HCT116 (cell line): ENCODE results near the gene KHDRBS2. TPM values are rescaled to one million over a fixed set of nuclear protein-coding genes. Genes with fewer than 3 reads are reported as not detected.
A peak's percentile ranks its signal among the peaks of the same experiment; 100 is the strongest.

Experiments used
- ATAC-seq: fragments of 200-7000 bp; cut with Tn5 transposase; 2 replicates; pipeline ENCODE4 v1.9.1; 2020; ENCODE audit warnings: mild to moderate bottlenecking, moderate library complexity
- Bru-seq: library from RNA; stranded (reverse); fragments of 400-500 nt; gene quantifications from one replicate; lab custom pipeline; 2021; lab: Mats Ljungman, UMichigan
- BruChase-seq, 2 experiments: library from RNA; stranded (reverse); fragments of 400-500 nt; gene quantifications; one replicate each; lab custom pipeline; 2021; lab: Mats Ljungman, UMichigan
- BruUV-seq: library from RNA; stranded (reverse); fragments of 400-500 nt; replicated peaks from 2 replicates; lab custom pipeline; 2021; lab: Mats Ljungman, UMichigan
- CTCF ChIA-PET: fragments of 300-600 bp; sonication (Branson Sonifier 250); formaldehyde crosslinking; loops from one replicate; lab custom pipeline; 2021; ENCODE audit warnings: antibody characterized with exemption; lab: Charles Lee
- POLR2A ChIA-PET: fragments of 300-600, 350-600 bp; sonication (Branson Sonifier 250); formaldehyde crosslinking; loops from one replicate; lab custom pipeline; 2021; ENCODE audit warnings: antibody characterized with exemption; lab: Charles Lee
- RAD21 ChIA-PET, 2 experiments: fragments of 300-600 bp; sonication (Branson Sonifier 250); formaldehyde crosslinking; loops; one replicate each; lab custom pipeline; 2023; ENCODE audit warnings: low total read pairs in 2 of 2; ENCODE audit not compliant: uncharacterized antibody in 2 of 2, unreplicated experiment in 2 of 2, low non-redundant PET in 1 of 2; lab: Charles Lee
- DNase-seq: peaks from one replicate; pipeline ENCODE4 v3.0.0-alpha.2; 2010; ENCODE audit warnings: low read depth, low spot score
- H2AFZ ChIP-seq: fragments of 200-600 bp; shearing (Covaris generic), sonication (generic); 2 replicates; pipeline ENCODE4 v1.6.1; 2017; ENCODE audit warnings: low read depth, mixed run types, mixed read lengths, antibody characterized with exemption, low read length; ENCODE audit not compliant: poor library complexity, severe bottlenecking
- H3K27ac ChIP-seq: 2 replicates; pipeline ENCODE4 v1.5.1; 2012; ENCODE audit warnings: low read depth, low read length
- H3K27me3 ChIP-seq: fragments of 200-600 bp; sonication (generic); 2 replicates; pipeline ENCODE4 v1.6.1; 2016; ENCODE audit warnings: mixed run types, low read length, mixed read lengths; ENCODE audit not compliant: insufficient read depth
- H3K36me3 ChIP-seq, 2 experiments: fragments of 200-500 bp in 1 of 2; fragments of 200-600 bp in 1 of 2; sonication (Bioruptor generic) in 1 of 2; sonication (generic) in 1 of 2; 2 replicates each; pipeline versions ENCODE4 v1.5.1 to v1.6.1; 2014 to 2016; ENCODE audit warnings: low read length in 2 of 2, inconsistent platforms in 1 of 2, mixed read lengths in 1 of 2, mixed run types in 1 of 2; ENCODE audit not compliant: insufficient read depth in 2 of 2, control insufficient read depth in 1 of 2
- H3K4me1 ChIP-seq, 2 experiments: fragments of 200-600 bp in 1 of 2; sonication (generic) in 1 of 2; 2 replicates each; pipeline versions ENCODE4 v1.5.1 to v1.6.1; 2012 to 2017; ENCODE audit warnings: low read length in 2 of 2, inconsistent platforms in 1 of 2, mild to moderate bottlenecking in 1 of 2, mixed read lengths in 1 of 2, mixed run types in 1 of 2, moderate library complexity in 1 of 2; ENCODE audit not compliant: insufficient read depth in 2 of 2, control insufficient read depth in 1 of 2
- H3K4me2 ChIP-seq: fragments of 200-600 bp; sonication (generic); 2 replicates; pipeline ENCODE4 v1.6.1; 2017; ENCODE audit warnings: mixed run types, low read length, mixed read lengths
- H3K4me3 ChIP-seq, 2 experiments: fragments of 200-600 bp in 1 of 2; sonication (generic) in 1 of 2; replicated peaks in 1 of 2; 2 replicates each; pipeline ENCODE4 v1.5.1; 2011 to 2016; ENCODE audit warnings: low read length in 2 of 2, control low read depth in 1 of 2, low read depth in 1 of 2, mild to moderate bottlenecking in 1 of 2, mixed read lengths in 1 of 2, mixed run types in 1 of 2
- H3K79me2 ChIP-seq: fragments of 200-600 bp; sonication (generic); 2 replicates; pipeline ENCODE4 v1.6.1; 2017; ENCODE audit warnings: mild to moderate bottlenecking, mixed run types, low read length, moderate library complexity, mixed read lengths; ENCODE audit not compliant: insufficient read depth
- H3K9ac ChIP-seq: fragments of 200-600 bp; sonication (generic); 2 replicates; pipeline ENCODE4 v1.6.1; 2016; ENCODE audit warnings: low read length, mixed read lengths
- H3K9me2 ChIP-seq: fragments of 200-600 bp; sonication (generic), shearing (Covaris generic); 2 replicates; pipeline ENCODE4 v1.6.1; 2017; ENCODE audit warnings: mixed run types, mild to moderate bottlenecking, moderate library complexity; ENCODE audit not compliant: insufficient read depth
- H3K9me3 ChIP-seq, 2 experiments: fragments of 200-500 bp in 1 of 2; fragments of 200-600 bp in 1 of 2; sonication (Bioruptor generic) in 1 of 2; sonication (generic) in 1 of 2; 2 replicates each; pipeline ENCODE4 v1.6.1; 2014 to 2017; ENCODE audit warnings: low read length in 2 of 2, mixed read lengths in 2 of 2, inconsistent platforms in 1 of 2, low read depth in 1 of 2, mild to moderate bottlenecking in 1 of 2, mixed run types in 1 of 2, moderate library complexity in 1 of 2; ENCODE audit not compliant: control insufficient read depth in 1 of 2, insufficient read depth in 1 of 2
- H4K20me1 ChIP-seq: fragments of 200-600 bp; sonication (generic), shearing (Covaris generic); 2 replicates; pipeline ENCODE4 v1.6.1; 2017; ENCODE audit warnings: mixed run types, mild to moderate bottlenecking, moderate library complexity; ENCODE audit not compliant: insufficient read depth
- EGR1 ChIP-seq: IDR thresholded peaks from 2 replicates; pipeline ENCODE4 v1.6.1; 2012; ENCODE audit warnings: low read depth
- EZH2phosphoT487 ChIP-seq: fragments of 200-600 bp; IDR thresholded peaks from 2 replicates; pipeline ENCODE4 v1.6.1; 2018; ENCODE audit warnings: antibody characterized with exemption, borderline replicate concordance
- FOSL1 ChIP-seq: IDR thresholded peaks from 2 replicates; pipeline ENCODE4 v1.6.1; 2012; ENCODE audit warnings: low read depth
- JUND ChIP-seq: IDR thresholded peaks from 2 replicates; pipeline ENCODE4 v1.6.1; 2012
- POLR2AphosphoS5 ChIP-seq: IDR thresholded peaks from 2 replicates; pipeline ENCODE4 v1.6.1; 2011; ENCODE audit warnings: mild to moderate bottlenecking, low read depth, low read length, moderate library complexity
- RAD21 ChIP-seq: IDR thresholded peaks from 2 replicates; pipeline ENCODE4 v1.6.1; 2012; ENCODE audit warnings: low read depth, mild to moderate bottlenecking
- SIN3A ChIP-seq: IDR thresholded peaks from 2 replicates; pipeline ENCODE4 v1.6.1; 2012; ENCODE audit warnings: low read depth
- SP1 ChIP-seq: IDR thresholded peaks from 2 replicates; pipeline ENCODE4 v1.6.1; 2012; ENCODE audit warnings: low read depth
- TCF7L2 ChIP-seq: IDR thresholded peaks from 2 replicates; pipeline ENCODE4 v1.7.0; 2011; ENCODE audit warnings: borderline replicate concordance, inconsistent platforms; ENCODE audit not compliant: insufficient read depth, insufficient read length; ENCODE audit errors: extremely low read depth
- YY1 ChIP-seq: IDR thresholded peaks from 2 replicates; pipeline ENCODE4 v1.6.1; 2011; ENCODE audit warnings: low read length, low read depth, moderate library complexity, mild to moderate bottlenecking; ENCODE audit not compliant: insufficient replicate concordance; ENCODE audit errors: extremely low read depth
- ZFX ChIP-seq: fragments of 450-650 bp; IDR thresholded peaks from 2 replicates; pipeline ENCODE4 v1.6.1; 2017
- ZNF274 ChIP-seq: fragments of 200-500 bp; sonication (Bioruptor generic); IDR thresholded peaks from 2 replicates; pipeline ENCODE4 v1.6.1; 2014; ENCODE audit warnings: mild to moderate bottlenecking, low read depth, low read length, inconsistent platforms
- intact Hi-C: fragments of 100-400 bp; cut with micrococcal nuclease; formaldehyde crosslinking; loops from 2 replicates; pipeline ENCODE4 v1.10.0; 2022
- long read RNA-seq: library from polyadenylated mRNA; unstranded; transcript quantifications from one replicate; pipeline ENCODE4 v2.0.0, GENCODE V29; 2021; ENCODE audit not compliant: unreplicated experiment
- polyA plus RNA-seq: library from polyadenylated mRNA; unstranded; fragments of >200 nt; gene quantifications from 2 replicates; pipeline ENCODE4 v1.2.1, GENCODE V29; 2012; ENCODE audit warnings: missing spikeins
- total RNA-seq: library from RNA; stranded (reverse); gene quantifications from one replicate; pipeline ENCODE4 v1.2.1, GENCODE V29; 2021; ENCODE audit not compliant: unreplicated experiment
- TF ChIP-seq, protein P1 (sequence below), 3 experiments: fragments of 200-600 bp in 1 of 3; sonication (generic) in 1 of 3; IDR thresholded peaks in 2 of 3; conservative IDR thresholded peaks in 1 of 3; 2 replicates each; pipeline ENCODE4 v1.5.1; 2012 to 2017; ENCODE audit warnings: low read depth in 2 of 3, low read length in 2 of 3, antibody characterized with exemption in 1 of 3, borderline replicate concordance in 1 of 3, control low read depth in 1 of 3, mild to moderate bottlenecking in 1 of 3, mixed read lengths in 1 of 3, mixed run types in 1 of 3, moderate library complexity in 1 of 3; ENCODE audit not compliant: insufficient read depth in 1 of 3
- TF ChIP-seq, protein P2 (sequence below): IDR thresholded peaks from 2 replicates; pipeline ENCODE4 v1.6.1; 2012
- TF ChIP-seq, protein P3 (sequence below): IDR thresholded peaks from 2 replicates; pipeline ENCODE4 v1.6.1; 2012

The KHDRBS2 gene
- total RNA-seq (not detected), Bru-seq, nascent RNA (percentile 0 among the genes with signal in this experiment), BruChase-seq, experiment 1, labeled RNA remaining after a 6-hour chase (percentile 0 among the genes with signal in this experiment), BruChase-seq, experiment 2, labeled RNA remaining after a 2-hour chase (percentile 0 among the genes with signal in this experiment)
- not detected in 2 replicates for polyA plus RNA-seq
- long read RNA-seq, result 0 reads

- Histone ChIP-seq H3K9ac (no peak within 1 kb of the TSS), H3K79me2 (no peaks in the 10 kb centered on the region), H3K36me3 (no peaks in the 10 kb centered on the region), H4K20me1 (no peaks in the 10 kb centered on the region), H3K9me2 (no peaks in the 10 kb centered on the region), H3K27ac (no peak within 1 kb of the TSS), H3K4me2 (no peak within 1 kb of the TSS), H2AFZ (no peak within 1 kb of the TSS), H3K4me1 (no peaks in the 10 kb centered on the region), H3K27me3 (no peaks in the 10 kb centered on the region), H3K4me3 (no peak within 1 kb of the TSS)
- RAD21 ChIA-PET, result no interaction called here
- no peak for DNase-seq
- intact Hi-C loops, result no loop called here
- ATAC-seq, result no peak
- no TSS peak for BruUV-seq
- CTCF ChIA-PET, result no interaction called here
- POLR2A ChIA-PET, result no interaction called here
- TF ChIP-seq RAD21 (no peak), POLR2AphosphoS5 (no peak)
- TF ChIP-seq, protein P1, sequence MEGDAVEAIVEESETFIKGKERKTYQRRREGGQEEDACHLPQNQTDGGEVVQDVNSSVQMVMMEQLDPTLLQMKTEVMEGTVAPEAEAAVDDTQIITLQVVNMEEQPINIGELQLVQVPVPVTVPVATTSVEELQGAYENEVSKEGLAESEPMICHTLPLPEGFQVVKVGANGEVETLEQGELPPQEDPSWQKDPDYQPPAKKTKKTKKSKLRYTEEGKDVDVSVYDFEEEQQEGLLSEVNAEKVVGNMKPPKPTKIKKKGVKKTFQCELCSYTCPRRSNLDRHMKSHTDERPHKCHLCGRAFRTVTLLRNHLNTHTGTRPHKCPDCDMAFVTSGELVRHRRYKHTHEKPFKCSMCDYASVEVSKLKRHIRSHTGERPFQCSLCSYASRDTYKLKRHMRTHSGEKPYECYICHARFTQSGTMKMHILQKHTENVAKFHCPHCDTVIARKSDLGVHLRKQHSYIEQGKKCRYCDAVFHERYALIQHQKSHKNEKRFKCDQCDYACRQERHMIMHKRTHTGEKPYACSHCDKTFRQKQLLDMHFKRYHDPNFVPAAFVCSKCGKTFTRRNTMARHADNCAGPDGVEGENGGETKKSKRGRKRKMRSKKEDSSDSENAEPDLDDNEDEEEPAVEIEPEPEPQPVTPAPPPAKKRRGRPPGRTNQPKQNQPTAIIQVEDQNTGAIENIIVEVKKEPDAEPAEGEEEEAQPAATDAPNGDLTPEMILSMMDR (IDR thresholded peaks at IDR 0.05 in 2 of 3, conservative IDR thresholded peaks at IDR 0.05 in 1 of 3; ENCODE audit: borderline replicate concordance in 1 of 3, insufficient read depth in 1 of 3, low read depth in 2 of 3, low read length in 2 of 3), result no peak
- TF ChIP-seq, all 23 proteins: peak for 0
- peaks cover 0 to 16% of the 10 kb centered on the region in 2 experiments; a peak in 2 of 4 replicates for H3K9me3 ChIP-seq
Observed at GRCh38 chr6:62285612-62286469, at the start of gene KHDRBS2. KHDRBS2 (minus strand) TSS chr6:62286225.

GRCh38 chr6:62328607-62329006 lies 42.6 kb upstream of the KHDRBS2 start:
- Histone ChIP-seq H3K4me3 (no peak overlapping the region), H3K79me2 (no peaks in the 10 kb centered on the region), H3K9ac (no peak overlapping the region), H3K9me3 (peaks cover 7 to 20% of the 10 kb centered on the region in 2 experiments; a peak in 2 of 4 replicates), H3K9me2 (no peaks in the 10 kb centered on the region), H4K20me1 (no peaks in the 10 kb centered on the region), H3K27me3 (no peaks in the 10 kb centered on the region), H3K27ac (no peak overlapping the region), H2AFZ (no peak overlapping the region), H3K4me2 (no peak overlapping the region), H3K36me3 (no peaks in the 10 kb centered on the region), H3K4me1 (no peaks in the 10 kb centered on the region)
- DNase-seq, result no peak
- ATAC-seq, result no peak
- ChIA-PET CTCF (no interaction called here), RAD21 (no interaction called here), POLR2A (no interaction called here)
- intact Hi-C loops, result no loop called here
- BruUV-seq, result no TSS peak
- TF ChIP-seq POLR2AphosphoS5 (no peak), TCF7L2 (no peak), SIN3A (no peak), YY1 (no peak), EGR1 (no peak), JUND (no peak), SP1 (no peak), FOSL1 (no peak), ZFX (no peak), EZH2phosphoT487 (no peak), ZNF274 (no peak)
- TF ChIP-seq, protein P2, sequence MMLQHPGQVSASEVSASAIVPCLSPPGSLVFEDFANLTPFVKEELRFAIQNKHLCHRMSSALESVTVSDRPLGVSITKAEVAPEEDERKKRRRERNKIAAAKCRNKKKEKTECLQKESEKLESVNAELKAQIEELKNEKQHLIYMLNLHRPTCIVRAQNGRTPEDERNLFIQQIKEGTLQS, result no peak
- TF ChIP-seq, protein P3, sequence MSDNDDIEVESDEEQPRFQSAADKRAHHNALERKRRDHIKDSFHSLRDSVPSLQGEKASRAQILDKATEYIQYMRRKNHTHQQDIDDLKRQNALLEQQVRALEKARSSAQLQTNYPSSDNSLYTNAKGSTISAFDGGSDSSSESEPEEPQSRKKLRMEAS, result no peak
